Stimulated activated CD4-positive, alpha-beta T cell treated with anti-CD3 and anti-CD28 coated beads, Interleukin-1b, Interleukin-23, amount 100 ng/mL, for 48 hours (primary cell): Measurements from ENCODE around the gene UTF1.

Source experiments
- DNase-seq: peaks from one replicate; pipeline ENCODE4 v3.0.0-alpha.2; 2020

UTF1 gene

DNA sequence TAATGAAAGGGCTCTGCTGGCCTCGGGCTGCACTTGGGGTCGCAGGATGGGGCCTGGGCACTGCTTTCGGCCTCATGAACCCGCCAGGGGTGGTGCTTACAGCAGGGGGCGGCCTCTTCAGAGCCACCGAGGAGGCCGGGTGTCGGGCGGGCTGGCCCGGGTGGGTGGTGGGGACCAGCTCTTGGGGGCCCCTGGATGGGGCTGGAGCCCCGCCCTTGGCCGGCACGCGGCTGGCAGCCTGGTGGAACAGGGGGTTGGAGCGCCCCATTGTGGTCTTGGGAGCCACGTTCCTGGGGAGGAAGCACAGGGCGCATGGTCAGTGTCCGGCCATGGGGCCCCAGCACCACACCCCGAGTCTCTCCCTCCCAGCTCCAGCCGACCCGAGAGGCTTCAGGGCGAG lies 37.8 kb downstream of the UTF1 start:
- no peak for DNase-seq

DNA sequence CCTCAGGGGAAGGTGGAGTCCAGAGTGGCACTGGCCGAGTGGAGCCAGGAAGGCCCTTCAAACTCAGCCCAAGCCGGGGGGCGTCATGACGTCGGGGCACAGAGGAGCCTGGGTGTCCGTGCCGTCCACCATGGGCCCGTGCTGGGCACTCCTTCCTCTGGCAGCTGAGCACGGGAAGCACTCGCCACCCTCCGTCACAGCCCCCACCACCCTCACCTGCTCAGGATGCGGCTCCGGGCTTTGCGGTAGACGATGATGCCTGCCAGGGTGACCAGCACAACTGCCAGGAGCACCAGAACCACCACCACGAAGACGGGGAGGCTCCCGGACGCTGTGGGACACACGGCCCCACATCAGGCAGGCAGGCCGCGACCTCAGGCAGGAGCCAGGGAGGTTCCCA lies 38.5 kb downstream of the UTF1 start:
- DNase-seq = no peak

DNA sequence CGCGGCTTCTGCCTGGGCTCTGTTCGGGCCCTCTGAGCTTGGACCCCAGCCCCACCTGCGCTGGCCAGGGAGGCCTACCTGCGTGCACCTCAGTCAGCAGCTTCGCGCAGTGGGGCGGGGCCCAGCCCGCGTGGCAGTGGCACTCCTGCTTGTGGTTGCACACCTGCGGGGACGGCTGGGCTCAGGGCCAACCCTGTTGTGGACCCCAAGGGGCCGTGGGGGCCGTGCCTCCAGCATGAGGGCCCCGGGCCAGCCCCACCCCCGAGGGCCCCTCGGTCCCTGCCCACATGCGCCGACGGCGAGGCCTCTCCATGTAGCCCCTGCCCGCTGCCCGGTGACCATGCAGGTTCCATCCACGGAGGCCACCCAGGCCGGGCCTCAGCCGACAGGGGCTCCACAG lies 39.4 kb downstream of the UTF1 start:
- no peak for DNase-seq

GRCh38 chr10:133270204-133270603 lies 40.2 kb downstream of the UTF1 start:
- DNase-seq = no peak

DNA sequence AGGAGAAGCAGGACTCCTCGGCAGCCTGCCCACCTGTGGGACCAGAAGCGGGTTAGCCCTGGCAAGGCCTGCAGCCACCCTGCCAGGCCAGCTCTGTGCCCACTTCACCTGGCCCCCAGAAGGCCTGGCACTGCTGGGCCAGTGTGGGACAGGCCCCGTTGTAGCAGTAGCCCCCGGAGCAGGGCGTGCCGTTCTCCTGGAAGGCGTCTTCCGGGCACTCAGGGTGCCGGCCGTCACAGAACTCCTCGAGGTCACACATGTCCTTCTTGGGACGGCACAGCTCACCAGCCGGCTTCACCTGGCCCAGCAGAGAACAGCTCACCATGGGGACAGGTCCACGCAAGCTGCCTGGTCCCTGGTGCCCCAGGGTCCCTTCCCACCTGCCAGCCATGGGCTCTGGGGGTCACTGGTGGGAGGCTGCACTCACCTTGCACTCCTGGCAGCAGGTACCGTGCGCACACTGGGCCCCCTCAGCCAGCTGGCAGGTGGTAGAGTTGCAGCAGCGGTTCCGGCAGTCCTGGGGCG lies 40.8 kb downstream of the UTF1 start:
- DNase-seq = no peak

DNA sequence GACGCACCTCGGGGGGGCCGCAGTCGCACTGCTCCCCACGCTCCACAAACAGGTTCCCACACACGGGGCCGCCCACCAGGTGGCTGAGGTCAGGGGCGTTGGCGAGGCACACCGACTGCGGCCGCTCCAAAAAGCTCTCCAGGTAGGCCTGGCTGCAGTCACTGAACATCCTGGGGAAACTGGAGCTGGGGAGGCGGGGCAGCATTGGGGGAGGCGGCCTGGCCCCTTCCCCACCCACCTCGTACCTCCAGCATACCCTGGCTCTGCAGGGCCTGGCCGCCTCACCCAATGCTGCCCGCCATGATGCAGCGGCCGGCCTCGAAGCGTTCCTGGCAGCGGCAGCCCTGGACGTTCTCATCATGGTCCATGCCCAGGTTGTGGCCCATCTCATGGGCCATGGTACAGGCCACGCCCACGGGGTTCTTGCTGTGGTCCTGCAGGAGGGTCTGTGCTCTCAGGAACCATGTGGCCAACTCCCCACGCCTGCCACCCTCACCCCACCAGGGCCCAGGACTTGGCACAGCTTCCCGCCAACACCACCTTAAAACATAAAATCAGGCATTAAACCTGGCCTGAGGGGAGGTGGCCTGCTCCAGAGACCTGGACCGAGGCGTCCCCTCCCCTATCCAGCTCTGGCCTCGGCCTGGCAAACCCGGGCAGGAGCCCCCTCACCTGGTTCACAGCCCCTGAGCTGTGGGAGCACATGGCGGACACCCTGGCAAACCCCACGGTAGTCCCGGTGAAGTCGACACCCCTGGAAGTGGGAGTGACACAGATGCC lies 41.7 kb downstream of the UTF1 start:
- DNase-seq = no peak

GRCh38 chr10:133272301-133272963 lies 42.4 kb downstream of the UTF1 start:
- DNase-seq = no peak

DNA sequence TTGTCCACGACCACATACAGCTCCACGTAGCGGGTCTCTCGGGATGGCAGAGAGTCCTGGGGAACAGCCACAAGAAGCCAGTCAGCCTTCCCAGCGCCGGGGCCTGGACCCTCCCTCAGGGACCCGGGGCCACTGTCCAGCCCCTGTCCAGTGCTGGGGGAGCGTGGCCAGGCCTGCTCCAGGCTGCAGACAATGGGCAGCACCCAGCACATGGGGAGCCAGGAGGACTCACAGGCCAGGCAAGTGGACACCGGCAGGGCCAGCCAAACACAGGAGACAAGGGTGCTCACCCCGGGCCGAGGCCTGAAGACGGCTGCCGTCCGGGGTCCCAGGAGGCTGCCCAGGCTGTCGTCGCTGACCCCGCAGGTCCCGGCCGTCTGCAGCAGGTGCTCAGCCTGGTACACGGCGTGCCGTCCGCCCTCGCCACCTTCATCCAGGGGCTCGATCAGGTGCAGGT lies 43.0 kb downstream of the UTF1 start:
- no peak for DNase-seq

DNA sequence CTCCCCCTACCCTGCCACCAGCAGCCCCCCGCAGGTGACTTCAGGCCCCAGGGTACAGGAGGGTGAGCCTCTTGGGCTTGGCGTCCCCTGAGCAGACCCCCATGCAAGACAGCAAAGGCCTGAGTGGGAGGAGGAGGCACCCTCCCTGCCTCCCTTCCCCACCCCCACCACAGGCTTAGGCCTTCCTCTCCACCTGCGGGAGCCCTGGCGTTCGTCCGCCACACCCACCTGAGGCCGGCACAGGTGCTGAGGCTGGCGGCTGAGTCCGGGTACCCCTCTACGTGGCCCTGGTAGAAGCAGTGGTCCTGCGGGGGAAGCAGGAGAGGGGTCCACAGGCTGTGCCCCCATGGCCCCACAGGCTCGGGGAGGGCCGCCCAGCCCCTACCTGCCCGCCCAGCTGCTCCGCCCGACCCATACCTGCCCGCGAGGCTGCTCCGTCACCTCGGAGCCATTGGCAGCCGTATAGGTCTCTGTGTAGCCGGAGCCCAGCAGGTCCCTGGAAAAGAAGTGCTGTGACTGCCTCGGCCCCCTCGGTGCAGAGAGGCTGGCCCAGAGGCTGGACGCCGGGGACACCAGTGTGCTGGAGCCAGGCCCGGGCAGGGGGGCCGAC lies 43.6 kb downstream of the UTF1 start:
- DNase-seq = no peak

DNA sequence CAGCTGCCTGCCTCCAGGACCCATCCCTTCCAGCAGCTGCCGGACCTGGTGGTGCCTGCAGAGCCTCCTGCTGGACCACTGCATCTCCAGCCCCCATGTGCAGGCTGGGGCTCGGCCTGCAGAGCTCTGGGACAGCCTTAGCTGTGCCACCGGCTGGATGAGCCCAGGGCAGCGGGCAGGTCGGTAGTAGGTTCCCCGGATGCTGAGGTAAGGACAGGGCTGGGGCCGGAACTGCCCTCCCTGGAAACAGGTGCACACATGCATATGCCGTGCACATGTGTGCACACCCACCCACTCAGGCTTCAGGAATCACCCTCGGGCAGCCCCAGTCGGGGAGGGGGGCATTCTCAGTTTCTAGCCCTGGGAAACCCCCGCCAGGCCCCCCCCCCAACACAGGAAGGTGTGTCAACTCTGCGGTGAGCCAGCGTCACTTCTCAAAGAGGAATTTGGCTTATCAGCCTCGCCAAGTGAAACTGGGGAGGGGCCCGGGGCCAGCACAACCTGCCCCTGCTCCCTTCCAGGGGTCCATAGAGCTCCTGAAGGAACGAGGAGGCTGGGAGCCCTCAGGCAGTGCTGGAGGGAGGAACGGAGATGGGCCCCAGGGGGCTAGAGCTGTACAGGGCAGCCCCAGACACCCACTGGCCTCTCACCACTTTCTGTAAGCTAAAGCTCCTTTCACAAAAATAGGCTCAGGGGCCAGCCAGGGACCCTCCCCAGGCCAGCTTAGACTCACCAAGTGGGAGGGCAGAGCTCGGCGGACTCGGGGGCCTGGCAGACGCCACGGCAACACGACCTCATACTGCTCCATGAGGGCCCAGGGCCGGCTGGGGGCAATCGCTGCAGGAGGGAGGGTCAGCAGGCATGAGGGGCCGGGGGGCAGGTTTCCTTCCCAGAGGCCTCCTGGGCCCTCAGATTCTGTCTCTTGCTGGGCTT lies 45.0 kb downstream of the UTF1 start:
- peak; percentile 86 for DNase-seq

GRCh38 chr10:133275684-133276092 lies 45.7 kb downstream of the UTF1 start:
- peak; percentile 59 for DNase-seq

GRCh38 chr10:133276100-133276434 lies 46.0 kb downstream of the UTF1 start:
- DNase-seq = no peak

DNA sequence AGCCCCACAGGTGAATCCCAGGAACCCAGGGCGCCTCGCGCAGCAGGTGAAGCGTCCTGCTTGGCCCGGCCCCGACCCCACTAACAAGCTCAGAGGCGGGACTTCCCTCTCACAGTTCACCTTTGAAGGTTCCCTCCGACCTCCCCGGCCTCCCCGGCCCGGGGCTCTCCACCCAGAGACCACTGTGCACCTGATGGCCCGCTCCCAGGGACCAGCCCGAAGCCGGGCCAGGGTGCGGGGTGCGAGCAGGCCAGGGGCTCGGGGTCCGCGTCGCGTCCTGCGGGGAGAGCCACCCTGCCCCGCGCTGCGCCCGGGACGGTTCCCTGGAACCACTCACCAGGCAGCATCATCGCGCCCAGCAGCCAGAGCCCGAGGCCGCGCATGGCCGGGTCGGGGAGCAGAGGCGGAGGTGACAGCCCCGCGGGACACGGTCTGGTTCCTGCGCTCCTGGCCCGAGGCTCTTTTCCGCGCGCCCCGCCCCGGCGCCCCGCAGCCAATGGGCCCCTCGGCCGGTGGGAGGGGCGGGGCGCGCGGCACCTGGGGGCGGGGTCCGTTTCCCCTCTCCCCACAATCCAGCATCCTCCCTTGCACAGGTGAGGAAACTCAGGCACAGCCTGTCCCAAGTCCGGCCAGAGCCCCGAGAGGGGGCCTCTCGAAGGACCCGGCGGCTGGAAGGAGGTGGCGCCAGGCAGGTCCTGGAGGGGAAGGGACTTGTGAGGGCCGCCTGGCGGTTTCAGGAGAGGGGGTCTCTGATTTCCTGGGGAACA lies 46.6 kb downstream of the UTF1 start, which contains the start of gene ADAM8:
TSS of gene ADAM8 (minus strand) at position 434 of the 767 bp plus-strand sequence. CDS start at position 383, 51 bp downstream.
- DNase-seq = peak; percentile 72

GRCh38 chr10:133277277-133277992 lies 47.4 kb downstream of the UTF1 start:
- no peak for DNase-seq

DNA sequence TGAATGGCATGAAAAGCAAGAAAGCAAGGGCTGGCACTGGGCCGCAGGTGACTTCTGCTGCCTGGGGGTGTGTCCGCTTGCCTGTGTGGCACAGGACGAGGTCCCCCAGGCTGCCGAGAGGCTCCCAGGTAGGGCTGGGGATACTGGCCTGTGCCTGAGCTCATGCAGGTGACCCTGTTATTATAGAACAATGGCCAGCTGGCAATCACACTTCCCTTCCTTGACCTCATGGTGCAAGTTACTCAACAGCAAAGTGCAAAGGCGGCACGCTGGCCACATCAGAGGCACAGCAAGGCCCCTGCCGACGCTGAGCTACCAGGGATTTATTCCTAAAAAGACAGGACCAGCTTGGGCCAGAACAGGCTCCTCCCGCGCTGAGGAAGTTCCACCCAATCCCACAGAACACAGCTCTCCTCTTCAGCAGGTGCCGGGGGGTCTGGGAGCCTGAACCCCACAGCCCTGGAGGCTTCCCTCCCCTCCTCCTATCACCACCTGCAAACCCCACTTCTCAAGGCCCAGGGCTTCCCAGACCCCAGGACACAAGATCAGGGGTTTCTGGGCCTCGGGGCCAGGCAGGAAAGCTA lies 48.1 kb downstream of the UTF1 start:
- no peak for DNase-seq

DNA sequence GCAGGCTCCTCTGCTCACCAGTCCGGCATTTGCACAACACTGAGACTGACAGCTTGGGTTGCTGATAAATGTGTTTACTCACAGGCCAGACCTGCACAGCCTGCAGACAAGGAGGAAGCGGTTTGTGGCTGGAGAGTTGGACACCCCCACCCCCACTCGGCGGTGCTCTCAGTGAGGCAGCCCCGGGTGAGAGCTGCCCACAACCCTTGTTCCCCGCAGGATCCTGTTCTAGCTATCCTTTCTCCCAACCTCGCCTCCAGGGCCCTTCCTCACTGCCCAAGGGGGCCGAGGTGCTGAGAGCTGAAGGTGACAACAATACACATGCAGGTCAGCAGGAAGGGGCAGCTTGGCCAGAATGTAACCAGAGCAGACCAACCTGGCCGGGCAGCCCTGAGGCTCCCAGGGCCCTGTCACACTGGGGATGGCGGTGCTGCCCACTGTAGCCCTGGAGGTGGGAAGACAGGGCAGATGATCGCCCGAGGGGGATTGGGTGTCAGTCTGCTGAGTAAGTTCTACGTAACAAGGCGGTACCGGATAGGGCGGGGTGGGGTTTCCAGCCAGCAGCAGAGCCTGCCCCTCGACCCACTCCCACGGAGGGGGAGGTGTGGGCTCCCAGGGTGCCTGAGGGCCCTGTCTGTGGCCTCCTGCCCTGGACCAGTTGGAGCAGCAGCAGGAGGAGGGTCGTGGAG lies 48.7 kb downstream of the UTF1 start:
- DNase-seq = no peak

DNA sequence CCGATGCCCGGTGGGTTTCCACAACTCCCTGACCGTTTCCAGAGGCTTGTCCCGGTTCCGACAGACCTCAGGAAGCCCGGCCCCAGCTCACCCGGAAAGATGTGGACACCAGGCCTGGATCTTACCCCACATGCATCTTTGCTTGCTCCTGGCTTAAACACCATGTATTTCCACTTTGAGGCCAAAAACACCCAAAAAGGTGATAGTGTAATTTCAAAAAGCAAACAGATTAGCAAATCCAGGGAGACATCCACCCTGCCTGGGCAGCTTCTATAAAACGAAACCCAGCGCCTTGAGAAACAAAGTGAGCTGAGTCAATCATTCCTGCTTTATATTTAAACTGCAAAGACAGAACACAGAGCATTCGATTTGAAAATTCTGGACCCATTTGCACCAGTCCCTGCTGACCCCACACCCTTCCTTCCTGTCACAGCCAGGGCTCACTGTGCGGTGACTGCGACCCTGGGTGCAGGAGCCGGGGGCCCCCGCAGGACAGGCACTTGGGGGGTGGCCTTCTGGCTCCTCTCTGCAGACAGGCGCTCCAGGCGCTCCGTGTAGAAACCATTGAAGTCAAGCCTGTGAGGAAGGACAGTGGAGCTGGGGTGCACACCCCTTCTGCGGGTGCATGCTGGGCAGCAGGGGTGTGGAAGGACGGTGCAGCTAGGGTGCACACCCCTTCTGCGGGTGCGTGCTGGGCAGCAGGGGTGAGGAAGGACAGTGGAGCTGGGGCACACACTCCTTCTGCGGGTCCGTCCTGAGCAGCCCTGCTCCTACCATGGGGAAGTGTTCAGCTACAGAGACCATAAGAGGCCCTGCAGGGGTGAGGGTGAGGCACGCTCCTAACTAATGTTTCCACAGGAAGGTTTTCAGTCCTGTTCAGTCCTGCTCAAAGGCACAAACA lies 49.6 kb downstream of the UTF1 start:
- no peak for DNase-seq

- no peak for DNase-seq
Measured at GRCh38 chr10:133280391-133281059, 50.5 kb downstream of the UTF1 start.
